HEK293T (cell line): ENCODE measurements around the gene EXD3.

Source experiments
- CTCF ChIA-PET: fragments of 350-600 bp; formaldehyde crosslinking; extraction: SDS; loops from one replicate; lab custom pipeline; 2021; ENCODE audit warnings: antibody characterized with exemption, inconsistent platforms; lab: Yijun Ruan, JAX
- POLR2A ChIA-PET: fragments of 350-600 bp; formaldehyde crosslinking; extraction: SDS; loops from one replicate; lab custom pipeline; 2020; ENCODE audit warnings: antibody characterized with exemption, inconsistent platforms; lab: Yijun Ruan, JAX
- DNase-seq: peaks from one replicate; pipeline ENCODE4 v3.0.0; 2012; ENCODE audit warnings: mixed read lengths; ENCODE audit errors: extremely low spot score
- ARNT ChIP-seq: fragments of 450-650 bp; IDR thresholded peaks from 2 replicates; pipeline ENCODE4 v1.6.1; 2017; ENCODE audit warnings: mild to moderate bottlenecking
- BHLHE40 ChIP-seq: fragments of 450-650 bp; IDR thresholded peaks from 2 replicates; pipeline ENCODE4 v1.6.1; 2016; ENCODE audit warnings: mild to moderate bottlenecking, moderate library complexity, borderline replicate concordance
- CTBP1 ChIP-seq: fragments of 450-650 bp; IDR thresholded peaks from 2 replicates; pipeline ENCODE4 v1.6.1; 2016; ENCODE audit warnings: borderline replicate concordance
- ELF4 ChIP-seq: fragments of 450-650 bp; IDR thresholded peaks from 2 replicates; pipeline ENCODE4 v1.6.1; 2017; ENCODE audit warnings: antibody characterized with exemption
- FOXA1 ChIP-seq: fragments of 450-650 bp; IDR thresholded peaks from 2 replicates; pipeline ENCODE4 v1.6.1; 2016; ENCODE audit warnings: mild to moderate bottlenecking
- FOXK2 ChIP-seq: fragments of 450-650 bp; IDR thresholded peaks from 2 replicates; pipeline ENCODE4 v1.6.1; 2016; ENCODE audit warnings: mild to moderate bottlenecking
- FOXM1 ChIP-seq: fragments of 450-650 bp; IDR thresholded peaks from 2 replicates; pipeline ENCODE4 v1.6.1; 2017; ENCODE audit warnings: mild to moderate bottlenecking, borderline replicate concordance
- HDGF ChIP-seq: fragments of 450-650 bp; IDR thresholded peaks from 2 replicates; pipeline ENCODE4 v1.6.1; 2017; ENCODE audit warnings: antibody characterized with exemption, borderline replicate concordance
- L3MBTL2 ChIP-seq: fragments of 450-650 bp; conservative IDR thresholded peaks from 2 replicates; pipeline ENCODE4 v1.6.1; 2016; ENCODE audit warnings: mild to moderate bottlenecking
- LEF1 ChIP-seq: fragments of 450-650 bp; IDR thresholded peaks from 2 replicates; pipeline ENCODE4 v1.6.1; 2017; ENCODE audit warnings: mild to moderate bottlenecking, borderline replicate concordance
- NFRKB ChIP-seq: fragments of 450-650 bp; IDR thresholded peaks from 2 replicates; pipeline ENCODE4 v1.6.1; 2016; ENCODE audit warnings: mild to moderate bottlenecking, moderate library complexity
- PKNOX1 ChIP-seq: fragments of 450-650 bp; IDR thresholded peaks from 2 replicates; pipeline ENCODE4 v1.6.1; 2016
- SP1 ChIP-seq: fragments of 450-650 bp; IDR thresholded peaks from 2 replicates; pipeline ENCODE4 v1.6.1; 2017
- SUZ12 ChIP-seq: fragments of 450-650 bp; IDR thresholded peaks from 2 replicates; pipeline ENCODE4 v1.6.1; 2016; ENCODE audit warnings: mild to moderate bottlenecking
- ZNF384 ChIP-seq: fragments of 450-650 bp; IDR thresholded peaks from 2 replicates; pipeline ENCODE4 v1.6.1; 2016

Gene EXD3

DNA sequence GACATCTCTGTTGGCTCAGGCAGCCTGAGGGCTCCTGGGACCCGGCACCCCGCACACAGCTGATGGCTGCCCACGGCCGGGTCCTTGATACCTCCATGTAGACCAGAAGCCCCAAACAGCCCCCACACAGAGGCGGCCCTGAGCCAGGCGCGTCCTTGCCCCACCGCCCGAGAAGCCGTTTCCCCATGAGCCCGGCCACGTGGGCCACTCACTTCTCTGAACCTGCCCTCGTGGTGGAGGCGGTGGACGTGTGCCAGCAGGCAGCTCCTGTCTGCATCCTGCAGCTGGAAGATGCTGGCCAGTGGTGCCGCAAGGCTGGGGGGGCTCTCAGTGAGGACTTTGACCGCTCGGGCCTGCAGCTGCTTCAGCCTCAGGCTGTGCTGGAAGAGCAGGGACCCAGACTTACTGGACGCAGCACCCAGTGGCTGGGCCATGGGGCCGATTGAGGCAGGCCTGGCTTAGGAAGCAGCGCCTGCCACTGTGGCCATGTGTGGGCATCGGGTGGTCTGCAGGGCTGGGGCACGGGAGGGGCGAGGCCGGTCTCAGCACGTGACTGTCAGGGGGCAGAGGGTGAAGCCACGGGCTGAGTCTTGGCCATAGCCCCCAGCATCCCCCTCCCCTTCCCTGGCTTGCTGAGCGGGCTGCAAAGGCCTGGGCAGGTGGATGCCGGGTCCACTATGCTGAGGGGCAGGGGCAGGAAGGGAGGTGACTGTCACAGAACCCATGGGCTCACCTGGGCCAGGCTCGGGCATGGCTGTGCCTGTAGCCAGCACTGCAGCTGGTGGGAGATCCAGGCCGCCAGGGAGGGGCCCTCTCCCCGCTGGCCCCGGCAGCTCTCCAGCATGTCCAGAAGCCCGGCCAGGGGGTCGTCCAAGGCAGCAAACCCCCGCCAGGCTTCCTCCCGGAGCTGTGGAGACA, 50.0 kb downstream of the EXD3 start:
- POLR2A ChIA-PET, result no interaction called here
- CTCF ChIA-PET, result no interaction called here

GRCh38 chr9:137371946-137372651, 50.9 kb downstream of the EXD3 start:
- DNase-seq, result no peak
- TF ChIP-seq FOXA1 (no peak), HDGF (no peak)
- POLR2A ChIA-PET, result no interaction called here
- CTCF ChIA-PET, result no interaction called here

More for the DNA sequence above, 50.0 kb downstream of the EXD3 start:
- no peak for DNase-seq
- TF ChIP-seq FOXM1 (no peak), LEF1 (no peak), L3MBTL2 (no peak), SP1 (no peak), PKNOX1 (no peak), ELF4 (no peak), CTBP1 (no peak), FOXK2 (no peak), ARNT (no peak), SUZ12 (no peak)

- TF ChIP-seq SP1, result no peak
- TF ChIP-seq HDGF, result no peak
- TF ChIP-seq ZNF384, result no peak
- TF ChIP-seq LEF1, result no peak
- no peak for TF ChIP-seq FOXM1
- no peak for TF ChIP-seq PKNOX1
- no peak for TF ChIP-seq L3MBTL2
- TF ChIP-seq BHLHE40, result no peak
- no peak for TF ChIP-seq NFRKB
- no peak for TF ChIP-seq CTBP1
- POLR2A ChIA-PET, result no interaction called here
- DNase-seq, result no peak
- CTCF ChIA-PET, result no interaction called here
Observed at GRCh38 chr9:137371521-137371941, 51.4 kb downstream of the EXD3 start.

GRCh38 chr9:137370865-137371520, 52.0 kb downstream of the EXD3 start:
- ChIA-PET CTCF (no interaction called here), POLR2A (no interaction called here)
- TF ChIP-seq PKNOX1 (no peak), LEF1 (no peak), ELF4 (no peak), BHLHE40 (no peak), FOXK2 (no peak), ARNT (no peak)
- DNase-seq, result no peak

GRCh38 chr9:137369911-137370764, 52.8 kb downstream of the EXD3 start:
- TF ChIP-seq ELF4 (no peak), LEF1 (no peak), ARNT (no peak), SP1 (no peak), FOXM1 (no peak)
- POLR2A ChIA-PET, result no interaction called here
- CTCF ChIA-PET, result no interaction called here
- no peak for DNase-seq
